CD4-positive, alpha-beta T cell treated with Interferon alpha-2 for 1 hour (primary cell): Measurements from ENCODE around the gene ARL4D.
"Not testable (repeated sequence)": the region's sequence is repeated elsewhere in the genome, so short reads cannot be mapped to it uniquely, and the experiment has no call there.

Experiments used
- DNase-seq, 2 donors: peaks; one replicate each; pipeline ENCODE4 v3.0.0-alpha.2; 2020 to 2022

Gene ARL4D

GRCh38 chr17:43399839-43400328, 1.1 kb downstream of the ARL4D start:
- DNase-seq: no peak

GRCh38 chr17:43400943-43401717, 2.3 kb downstream of the ARL4D start:
- no peak for DNase-seq

GRCh38 chr17:43402078-43402477, 3.3 kb downstream of the ARL4D start:
- DNase-seq: no peak

GRCh38 chr17:43402567-43402966, 3.8 kb downstream of the ARL4D start:
- DNase-seq: no peak

- no peak for DNase-seq
Observed at GRCh38 chr17:43403846-43404245, 5.1 kb downstream of the ARL4D start.

GRCh38 chr17:43405861-43406260, 7.1 kb downstream of the ARL4D start:
- no peak for DNase-seq

- no peak for DNase-seq
Observed at GRCh38 chr17:43406676-43407645, 8.2 kb downstream of the ARL4D start.

- no peak for DNase-seq
Observed at GRCh38 chr17:43409131-43409530, 10.3 kb downstream of the ARL4D start.

GRCh38 chr17:43410557-43411368, 12.0 kb downstream of the ARL4D start:
- no peak for DNase-seq

GRCh38 chr17:43411369-43411677, 12.5 kb downstream of the ARL4D start:
- DNase-seq: no peak

- no peak for DNase-seq
Observed at GRCh38 chr17:43411749-43412148, 13.0 kb downstream of the ARL4D start.

- no peak for DNase-seq
Observed at GRCh38 chr17:43412166-43412565, 13.4 kb downstream of the ARL4D start.

- DNase-seq: no peak
Observed at GRCh38 chr17:43416998-43417890, 18.5 kb downstream of the ARL4D start.

- no peak for DNase-seq
Observed at GRCh38 chr17:43418441-43419374, 19.9 kb downstream of the ARL4D start.

GRCh38 chr17:43419375-43419882, 20.6 kb downstream of the ARL4D start:
- not testable (repeated sequence) for DNase-seq

- no peak for DNase-seq
Observed at GRCh38 chr17:43423777-43424455, 25.1 kb downstream of the ARL4D start.

- no peak for DNase-seq
Observed at GRCh38 chr17:43427362-43428043, 28.7 kb downstream of the ARL4D start.

GRCh38 chr17:43428524-43428923, 29.7 kb downstream of the ARL4D start:
- no peak for DNase-seq
